ENCODE data around the gene MYOM3. TPM values are rescaled to one million over a fixed set of nuclear protein-coding genes. Genes with fewer than 3 reads are reported as not detected.

MYOM3 gene
- total and polyA plus RNA-seq, 4 experiments from 2014 or later: not detected

Other genes starting within 250 kb of the MYOM3 start
- 10 to 100 TPM; 32.7 to 35.0 TPM for gene FUCA1, start 243.8 kb downstream of the MYOM3 start, total RNA-seq
- gene FUCA1, start 243.8 kb downstream of the MYOM3 start, polyA plus RNA-seq: 10 to 100 TPM; 15.8 to 17.3 TPM
- gene CNR2, start 198.8 kb downstream of the MYOM3 start, total RNA-seq: not detected
- gene CNR2, start 198.8 kb downstream of the MYOM3 start, polyA plus RNA-seq: under 1 TPM in 1 of 2 donors, not detected in 1; 0.36 TPM
- 100 to 1,000 TPM; 156 to 160 TPM for gene PNRC2, start 152.3 kb downstream of the MYOM3 start, total RNA-seq
- gene PNRC2, start 152.3 kb downstream of the MYOM3 start, polyA plus RNA-seq: 100 to 1,000 TPM; 127 to 140 TPM
- 100 to 1,000 TPM; 163 to 169 TPM for gene SRSF10, start 131.8 kb downstream of the MYOM3 start, total RNA-seq
- 100 to 1,000 TPM; 109 to 111 TPM for gene SRSF10, start 131.8 kb downstream of the MYOM3 start, polyA plus RNA-seq
- not detected for gene IL22RA1, start 31.0 kb upstream of the MYOM3 start, total RNA-seq
- gene IL22RA1, start 31.0 kb upstream of the MYOM3 start, polyA plus RNA-seq: not detected
- gene IFNLR1, start 75.2 kb upstream of the MYOM3 start, total RNA-seq: 1 to 10 TPM; 3.0 to 4.5 TPM
- 1 to 10 TPM in 1 of 2 donors, under 1 TPM in 1; 0.88 to 1.1 TPM for gene IFNLR1, start 75.2 kb upstream of the MYOM3 start, polyA plus RNA-seq
- gene GRHL3, start 207.2 kb upstream of the MYOM3 start, total RNA-seq: not detected
- not detected for gene GRHL3, start 207.2 kb upstream of the MYOM3 start, polyA plus RNA-seq

Data from CD4-positive, alpha-beta memory T cell (primary cell).